ENCODE data around the gene SPATA31D3.

DNA sequence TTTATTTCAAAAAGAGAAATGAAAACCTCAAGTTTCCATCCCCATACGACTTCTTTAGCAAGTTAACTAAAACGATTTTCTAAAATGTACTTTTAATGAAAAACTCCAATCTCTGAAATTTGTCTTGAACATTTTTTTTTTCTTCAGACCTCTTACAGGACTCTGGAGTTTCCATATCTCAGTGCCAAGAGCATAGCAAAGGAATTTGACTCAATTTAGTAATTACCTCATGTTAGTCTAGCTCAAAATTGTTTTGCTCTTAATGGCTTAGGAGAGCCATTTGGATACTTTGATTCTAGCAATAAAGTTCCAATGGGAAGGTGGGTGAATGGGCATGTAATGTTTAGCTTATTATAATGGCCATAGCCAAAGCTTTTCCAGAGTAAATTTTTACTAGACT lies 41.1 kb upstream of the SPATA31D3 start:
- TF ChIP-seq CTCF (conservative IDR thresholded peaks at IDR 0.05 in 1 of 2, IDR thresholded peaks at IDR 0.05 in 1 of 2; ENCODE audit: low read depth in 1 of 2, low read length in 2 of 2) (no peak), EZH2 (IDR thresholded peaks at IDR 0.05; ENCODE audit: low read length, missing control alignments) (no peak)
